SK-N-SH treated with all-trans-retinoic acid at 6 μM for 48 hours (cell line): ENCODE data around the gene MAP4K4.
"Not testable (repeated sequence)": the region's sequence is repeated elsewhere in the genome, so short reads cannot be mapped to it uniquely, and the experiment has no call there.

Source experiments
- ARNTL ChIP-seq: fragments of 450-650 bp; formaldehyde crosslinking; IDR thresholded peaks from 2 replicates; pipeline ENCODE4 v1.5.0; 2020; ENCODE audit warnings: low read depth, mild to moderate bottlenecking, moderate library complexity, borderline replicate concordance
- BACH2 ChIP-seq: fragments of 250-450 bp; sonication (Bioruptor Pico); IDR thresholded peaks from 2 replicates; pipeline ENCODE4 v1.9.0; 2021; ENCODE audit warnings: mild to moderate bottlenecking, borderline replicate concordance
- CREB5 ChIP-seq: fragments of 250-450 bp; sonication (Bioruptor Pico); IDR thresholded peaks from 2 replicates; pipeline ENCODE4 v1.5.1; 2020; ENCODE audit warnings: low read depth, mild to moderate bottlenecking, moderate library complexity
- CSDC2 ChIP-seq: fragments of 250-450 bp; sonication (Bioruptor Pico); IDR thresholded peaks from 2 replicates; pipeline ENCODE4 v1.5.0; 2020; ENCODE audit warnings: mild to moderate bottlenecking, moderate library complexity
- ISL1 ChIP-seq: fragments of 250-450 bp; sonication (Bioruptor Pico); IDR thresholded peaks from 2 replicates; pipeline ENCODE4 v2.1.2; 2022; ENCODE audit warnings: mild to moderate bottlenecking, moderate library complexity
- PATZ1 ChIP-seq: fragments of 250-450 bp; sonication (Bioruptor Pico); IDR thresholded peaks from 2 replicates; pipeline ENCODE4 v1.8.0; 2020; ENCODE audit warnings: mild to moderate bottlenecking, moderate library complexity, borderline replicate concordance
- RARB ChIP-seq: fragments of 250-450 bp; sonication (Bioruptor Pico); IDR thresholded peaks from 2 replicates; pipeline ENCODE4 v1.8.0; 2021; ENCODE audit warnings: mild to moderate bottlenecking, moderate library complexity
- SNAI2 ChIP-seq: fragments of 250-450 bp; sonication (Bioruptor Pico); IDR thresholded peaks from 2 replicates; pipeline ENCODE4 v1.5.0; 2020; ENCODE audit warnings: mild to moderate bottlenecking, moderate library complexity
- TOX ChIP-seq: fragments of 250-450 bp; sonication (Bioruptor Pico); IDR thresholded peaks from 2 replicates; pipeline ENCODE4 v1.8.0; 2021; ENCODE audit warnings: mild to moderate bottlenecking, moderate library complexity, borderline replicate concordance
- ZFP30 ChIP-seq: fragments of 450-650 bp; formaldehyde crosslinking; IDR thresholded peaks from 2 replicates; pipeline ENCODE4 v1.5.0; 2022; ENCODE audit warnings: mild to moderate bottlenecking, moderate library complexity
- ZNF70 ChIP-seq: fragments of 450-650 bp; formaldehyde crosslinking; IDR thresholded peaks from 2 replicates; pipeline ENCODE4 v1.5.0; 2020; ENCODE audit warnings: mild to moderate bottlenecking, moderate library complexity

GRCh38 chr2:101935764-101936163 is 238.3 kb downstream of the MAP4K4 start:
- TF ChIP-seq PATZ1 (CRISPR knock-in tag); SNAI2 (CRISPR knock-in tag); CREB5; BACH2 (CRISPR knock-in tag); RARB (CRISPR knock-in tag); ARNTL (CRISPR knock-in tag); ZFP30 (CRISPR knock-in tag); ZNF70 (CRISPR knock-in tag); TOX (CRISPR knock-in tag); ISL1 (CRISPR knock-in tag); CSDC2 (CRISPR knock-in tag): not testable (repeated sequence)
